SK-MEL-5 (cell line): Measurements from ENCODE around the gene SLC37A2. TPM values are rescaled to one million over a fixed set of nuclear protein-coding genes. Genes with fewer than 3 reads are reported as not detected.

Experiments used
- DNase-seq: peaks from one replicate; pipeline ENCODE4 v3.0.0-alpha.2; 2016; ENCODE audit warnings: low read depth, low spot score
- in situ Hi-C: cut with HindIII; loops from 2 replicates; pipeline ENCODE4 v1.10.0; 2016; ENCODE audit warnings: low sequenced_read_pairs, high pct_unique_total_duplicates, low pct_unique_long_range_greater_than_20kb
- total RNA-seq: library from RNA; depleted of rRNA; stranded (reverse); fragments of >200 nt; shearing (Covaris generic); gene quantifications from 2 replicates; pipeline ENCODE4 v1.2.3, GENCODE V29; 2014

Gene SLC37A2
- total RNA-seq, 1 experiment from 2014 or later, result 184 TPM

GRCh38 chr11:125064070-125064469 is 965 bp downstream of the SLC37A2 start:
- no peak for DNase-seq
- in situ Hi-C loops, result no loop called here

- DNase-seq, result no peak
- in situ Hi-C loops, result no loop called here
Measured at GRCh38 chr11:125068368-125068767, 5.3 kb downstream of the SLC37A2 start.

- DNase-seq, result no peak
- in situ Hi-C loops, result no loop called here
Measured at GRCh38 chr11:125069008-125069407, 5.9 kb downstream of the SLC37A2 start.

GRCh38 chr11:125069796-125070195 is 6.7 kb downstream of the SLC37A2 start:
- in situ Hi-C loops, result no loop called here
- no peak for DNase-seq

- no peak for DNase-seq
- in situ Hi-C loops, result no loop called here
Measured at GRCh38 chr11:125070699-125071254, 7.7 kb downstream of the SLC37A2 start.

- DNase-seq, result no peak
- in situ Hi-C loops, result no loop called here
Measured at GRCh38 chr11:125071435-125071834, 8.3 kb downstream of the SLC37A2 start.

- in situ Hi-C loops, result no loop called here
- no peak for DNase-seq
Measured at GRCh38 chr11:125071846-125072217, 8.7 kb downstream of the SLC37A2 start.

GRCh38 chr11:125072218-125072960 is 9.3 kb downstream of the SLC37A2 start:
- DNase-seq, result no peak
- in situ Hi-C loops, result no loop called here

- in situ Hi-C loops, result no loop called here
- no peak for DNase-seq
Measured at GRCh38 chr11:125072961-125073590, 10.0 kb downstream of the SLC37A2 start.

- in situ Hi-C loops, result no loop called here
- DNase-seq, result no peak
Measured at GRCh38 chr11:125073616-125074483, 10.7 kb downstream of the SLC37A2 start.

- no peak for DNase-seq
- in situ Hi-C loops, result no loop called here
Measured at GRCh38 chr11:125074511-125075241, 11.6 kb downstream of the SLC37A2 start.

- in situ Hi-C loops, result no loop called here
- no peak for DNase-seq
Measured at GRCh38 chr11:125075242-125075625, 12.1 kb downstream of the SLC37A2 start.

- no peak for DNase-seq
- in situ Hi-C loops, result no loop called here
Measured at GRCh38 chr11:125075900-125076317, 12.8 kb downstream of the SLC37A2 start.

- DNase-seq, result no peak
- in situ Hi-C loops, result no loop called here
Measured at GRCh38 chr11:125076378-125076945, 13.4 kb downstream of the SLC37A2 start.

GRCh38 chr11:125078016-125078415 is 14.9 kb downstream of the SLC37A2 start:
- in situ Hi-C loops, result no loop called here
- no peak for DNase-seq

- in situ Hi-C loops, result no loop called here
- no peak for DNase-seq
Measured at GRCh38 chr11:125078516-125079140, 15.5 kb downstream of the SLC37A2 start.
